Mucosa of descending colon (tissue), 3 donors: ENCODE results near the gene GPS1. TPM values are rescaled to one million over a fixed set of nuclear protein-coding genes. Genes with fewer than 3 reads are reported as not detected.

Experiments used
- ATAC-seq: fragments of 200-7000 bp; cut with Tn5 transposase; one replicate; pipeline ENCODE4 v1.9.1; 2020; ENCODE audit warnings: mild to moderate bottlenecking, moderate library complexity
- DNase-seq, 3 donors: peaks; one replicate each; pipeline ENCODE4 v3.0.0-alpha.2; 2020
- H3K36me3 ChIP-seq: fragments of 200-600 bp; one replicate; pipeline ENCODE4 v1.8.0; 2021; ENCODE audit warnings: low read depth, mild to moderate bottlenecking
- H3K4me1 ChIP-seq: fragments of 200-600 bp; one replicate; pipeline ENCODE4 v1.8.0; 2021; ENCODE audit warnings: low read depth, mild to moderate bottlenecking
- H3K4me3 ChIP-seq: fragments of 200-600 bp; one replicate; pipeline ENCODE4 v1.8.0; 2021; ENCODE audit warnings: mild to moderate bottlenecking
- H3K9me3 ChIP-seq: fragments of 200-600 bp; one replicate; pipeline ENCODE4 v1.8.0; 2021; ENCODE audit warnings: mild to moderate bottlenecking
- intact Hi-C, 2 donors: fragments of 100-400 bp; cut with DNase I in 1 of 2; cut with micrococcal nuclease in 1 of 2; formaldehyde crosslinking; loops; one replicate each; pipeline versions ENCODE4 v1.11.0 to v1.11.1; 2022; cut with DNase I, micrococcal nuclease
- total RNA-seq, 3 donors: library from RNA; stranded (reverse); fragmentation: NEBNext Ultra II Directional in 2 of 3; extraction: Animal tissue kit (Norgen Biotek cat#: 25700) in 2 of 3; gene quantifications; one replicate each; pipeline versions ENCODE4 v1.2.1 to v1.2.4, GENCODE V29; 2021 to 2023
- TF ChIP-seq, protein P1 (sequence below): fragments of 200-600 bp; IDR thresholded peaks from one replicate; pipeline ENCODE4 v1.8.0; 2022; ENCODE audit warnings: antibody characterized with exemption, mild to moderate bottlenecking
- donor health status: DM: no; HTN: no; CAD: no; lungs with moderate emphysema.
- donor health status: DM: no; HTN: no; CAD: no.
- donor health status: DM: no; HTN: yes; CAD: no.

The GPS1 gene
- total RNA-seq, 3 donors from 2014 or later: 73.6 to 81.6 (median 80.4) TPM

DNA sequence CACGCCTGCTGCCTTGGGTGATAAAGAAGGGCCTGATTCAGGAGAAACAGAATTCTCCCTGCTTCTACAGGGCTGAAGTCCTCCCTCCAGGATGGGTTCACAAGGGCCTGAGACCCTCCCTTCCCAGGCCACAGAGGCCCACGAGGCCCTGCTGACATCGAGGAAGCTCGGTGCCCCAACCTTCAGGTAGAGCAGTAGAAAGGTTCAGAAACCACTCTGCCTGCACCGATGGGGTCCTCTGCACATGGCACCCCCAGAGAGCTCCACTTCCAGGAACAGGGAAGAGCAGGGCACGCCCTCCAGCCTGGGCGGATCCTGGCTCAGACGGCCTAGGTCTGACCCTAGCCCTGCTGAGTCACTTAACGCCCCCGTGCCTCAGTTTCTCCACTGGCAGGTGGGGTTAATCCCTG, 29.8 kb upstream of the GPS1 start:
- ATAC-seq (peak; percentile 30), DNase-seq (peak; percentile 61 to 80 (median 73))
- peak overlapping the region; percentile 92 for H3K4me3 ChIP-seq
- TF ChIP-seq, protein P1, sequence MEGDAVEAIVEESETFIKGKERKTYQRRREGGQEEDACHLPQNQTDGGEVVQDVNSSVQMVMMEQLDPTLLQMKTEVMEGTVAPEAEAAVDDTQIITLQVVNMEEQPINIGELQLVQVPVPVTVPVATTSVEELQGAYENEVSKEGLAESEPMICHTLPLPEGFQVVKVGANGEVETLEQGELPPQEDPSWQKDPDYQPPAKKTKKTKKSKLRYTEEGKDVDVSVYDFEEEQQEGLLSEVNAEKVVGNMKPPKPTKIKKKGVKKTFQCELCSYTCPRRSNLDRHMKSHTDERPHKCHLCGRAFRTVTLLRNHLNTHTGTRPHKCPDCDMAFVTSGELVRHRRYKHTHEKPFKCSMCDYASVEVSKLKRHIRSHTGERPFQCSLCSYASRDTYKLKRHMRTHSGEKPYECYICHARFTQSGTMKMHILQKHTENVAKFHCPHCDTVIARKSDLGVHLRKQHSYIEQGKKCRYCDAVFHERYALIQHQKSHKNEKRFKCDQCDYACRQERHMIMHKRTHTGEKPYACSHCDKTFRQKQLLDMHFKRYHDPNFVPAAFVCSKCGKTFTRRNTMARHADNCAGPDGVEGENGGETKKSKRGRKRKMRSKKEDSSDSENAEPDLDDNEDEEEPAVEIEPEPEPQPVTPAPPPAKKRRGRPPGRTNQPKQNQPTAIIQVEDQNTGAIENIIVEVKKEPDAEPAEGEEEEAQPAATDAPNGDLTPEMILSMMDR: no peak
- intact Hi-C loops: no loop called here
- peaks cover 26% of the 10 kb centered on the region for H3K4me1 ChIP-seq
- H3K36me3 ChIP-seq: no peaks in the 10 kb centered on the region
- no peaks in the 10 kb centered on the region for H3K9me3 ChIP-seq

DNA sequence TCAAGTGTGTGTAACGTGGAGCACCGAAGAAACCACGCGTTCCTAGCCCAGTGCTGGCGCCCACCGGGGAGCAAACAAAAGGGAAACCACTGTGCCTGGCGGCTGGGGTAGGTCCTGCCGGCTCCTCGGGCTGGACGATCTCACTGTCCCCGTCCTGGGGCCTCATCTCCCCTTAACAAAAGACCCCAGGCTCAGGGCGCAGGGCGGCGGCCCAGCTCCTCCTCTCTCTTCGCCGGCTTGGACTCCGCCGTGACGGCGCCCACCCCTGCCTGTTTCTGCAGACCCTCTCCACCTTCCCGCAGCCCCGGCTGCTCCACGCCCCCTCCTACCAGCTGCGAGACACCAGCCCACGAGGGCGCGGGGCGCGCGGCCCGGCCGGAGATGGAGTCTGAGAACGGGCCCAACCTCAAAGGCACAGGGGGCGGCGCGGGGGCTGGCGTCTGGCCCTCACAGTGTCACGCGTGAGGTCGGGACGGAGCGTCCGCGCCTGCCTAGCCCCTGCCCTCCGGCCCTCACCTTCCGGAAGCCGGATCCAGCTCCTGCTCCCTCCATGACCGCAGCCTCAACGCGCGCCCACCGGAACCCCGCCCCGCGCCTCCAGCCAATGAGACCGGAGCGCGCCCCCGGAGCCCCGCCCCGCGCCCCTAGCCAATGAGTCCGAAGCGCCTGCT, 29.3 kb upstream of the GPS1 start, which contains the start of gene CENPX:
TSS of gene CENPX (minus strand) at position 569 of the 671 bp plus-strand sequence. CDS start at position 552, 17 bp downstream.
- no peak for ATAC-seq
- H3K4me1 ChIP-seq: peaks cover 26% of the 10 kb centered on the region
- intact Hi-C loops: no loop called here
- H3K9me3 ChIP-seq: no peaks in the 10 kb centered on the region
- no peaks in the 10 kb centered on the region for H3K36me3 ChIP-seq
- DNase-seq: no peak
- peak within 1 kb of the TSS; percentile 92 for H3K4me3 ChIP-seq
- TF ChIP-seq, protein P1: no peak

- DNase-seq (peak; percentile 100), ATAC-seq (peak; percentile 90)
- no peaks in the 10 kb centered on the region for H3K36me3 ChIP-seq
- peaks cover 26% of the 10 kb centered on the region for H3K4me1 ChIP-seq
- H3K4me3 ChIP-seq: peak within 1 kb of the TSS; percentile 92
- intact Hi-C loops: no loop called here
- no peaks in the 10 kb centered on the region for H3K9me3 ChIP-seq
- TF ChIP-seq, protein P1: no peak
Observed at GRCh38 chr17:82022981-82023446, 28.7 kb upstream of the GPS1 start, which contains the start of gene LRRC45. LRRC45 (plus strand) TSS chr17:82023305; CDS start chr17:82023644, 339 bp downstream.

GRCh38 chr17:82023447-82024241, 28.1 kb upstream of the GPS1 start:
- Histone ChIP-seq H3K9me3 (no peaks in the 10 kb centered on the region), H3K4me3 (peak overlapping the region; percentile 37), H3K4me1 (peaks cover 26% of the 10 kb centered on the region), H3K36me3 (no peaks in the 10 kb centered on the region)
- peak; percentile 12 for ATAC-seq
- TF ChIP-seq, protein P1: no peak
- intact Hi-C loops: no loop called here
- DNase-seq: peak in 1 of 3 donors; percentile 74

GRCh38 chr17:82024859-82025258, 26.8 kb upstream of the GPS1 start:
- no peak for ATAC-seq
- intact Hi-C loops: no loop called here
- no peak for DNase-seq
- Histone ChIP-seq H3K9me3 (no peaks in the 10 kb centered on the region), H3K36me3 (no peaks in the 10 kb centered on the region), H3K4me3 (no peak overlapping the region), H3K4me1 (peaks cover 24% of the 10 kb centered on the region)
- TF ChIP-seq, protein P1: no peak
